Upper lobe of left lung (tissue), 4 donors: ENCODE measurements around the gene TBXAS1.

Experiments used
- POLR2A ChIP-seq, 4 donors: fragments of 450-650 bp; IDR thresholded peaks; one replicate each; pipeline ENCODE4 v1.5.1; 2016 to 2017; ENCODE audit warnings: antibody characterized with exemption in 4 of 4, mild to moderate bottlenecking in 2 of 4
- POLR2AphosphoS5 ChIP-seq, 2 donors: sonication (generic); formaldehyde crosslinking; IDR thresholded peaks; one replicate each; pipeline ENCODE4 v1.5.1; 2017; ENCODE audit warnings: antibody characterized with exemption in 2 of 2
- TF ChIP-seq, protein P1 (sequence below), 6 experiments: fragments of 450-650 bp in 4 of 6; fragments of 200-600 bp in 2 of 6; sonication (generic) in 2 of 6; IDR thresholded peaks; one replicate each; pipeline ENCODE4 v1.5.1; 2016 to 2019; ENCODE audit warnings: antibody characterized with exemption in 6 of 6

GRCh38 chr7:140061607-140061930, 232.5 kb downstream of the TBXAS1 start:
- TF ChIP-seq POLR2A (IDR thresholded peaks at IDR 0.05) (no peak), POLR2AphosphoS5 (IDR thresholded peaks at IDR 0.05) (no peak)
- TF ChIP-seq, protein P1, sequence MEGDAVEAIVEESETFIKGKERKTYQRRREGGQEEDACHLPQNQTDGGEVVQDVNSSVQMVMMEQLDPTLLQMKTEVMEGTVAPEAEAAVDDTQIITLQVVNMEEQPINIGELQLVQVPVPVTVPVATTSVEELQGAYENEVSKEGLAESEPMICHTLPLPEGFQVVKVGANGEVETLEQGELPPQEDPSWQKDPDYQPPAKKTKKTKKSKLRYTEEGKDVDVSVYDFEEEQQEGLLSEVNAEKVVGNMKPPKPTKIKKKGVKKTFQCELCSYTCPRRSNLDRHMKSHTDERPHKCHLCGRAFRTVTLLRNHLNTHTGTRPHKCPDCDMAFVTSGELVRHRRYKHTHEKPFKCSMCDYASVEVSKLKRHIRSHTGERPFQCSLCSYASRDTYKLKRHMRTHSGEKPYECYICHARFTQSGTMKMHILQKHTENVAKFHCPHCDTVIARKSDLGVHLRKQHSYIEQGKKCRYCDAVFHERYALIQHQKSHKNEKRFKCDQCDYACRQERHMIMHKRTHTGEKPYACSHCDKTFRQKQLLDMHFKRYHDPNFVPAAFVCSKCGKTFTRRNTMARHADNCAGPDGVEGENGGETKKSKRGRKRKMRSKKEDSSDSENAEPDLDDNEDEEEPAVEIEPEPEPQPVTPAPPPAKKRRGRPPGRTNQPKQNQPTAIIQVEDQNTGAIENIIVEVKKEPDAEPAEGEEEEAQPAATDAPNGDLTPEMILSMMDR (IDR thresholded peaks at IDR 0.05): no peak
